DMS 273 treated with DMSO at 0.1 percent for 48 hours (cell line): Measurements from ENCODE around the gene TCF7L2.

Experiments used
- DNase-seq: peaks from one replicate; lab custom pipeline; 2025; lab: John Stamatoyannopoulos, UW

Gene TCF7L2

DNA sequence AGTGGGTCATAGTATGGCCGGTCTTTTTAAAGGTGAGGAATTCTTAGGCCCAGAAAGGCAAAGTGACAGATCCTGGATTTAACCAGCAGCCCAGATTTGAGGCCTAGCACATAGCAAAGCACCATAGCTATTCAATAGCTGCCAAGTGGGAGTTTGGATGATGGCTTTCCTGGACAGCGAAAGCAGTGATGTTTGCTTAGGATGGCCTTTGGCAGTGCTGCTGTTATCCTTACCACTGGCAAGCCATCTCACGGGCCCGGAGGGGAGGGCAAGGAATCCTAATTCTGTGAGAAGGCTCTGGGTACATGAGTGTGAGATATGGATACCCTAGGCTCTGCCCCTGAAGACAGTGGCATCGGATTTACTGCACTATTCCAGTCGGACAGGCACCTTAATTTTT, 50.4 kb downstream of the TCF7L2 start:
- DNase-seq, result no peak

DNA sequence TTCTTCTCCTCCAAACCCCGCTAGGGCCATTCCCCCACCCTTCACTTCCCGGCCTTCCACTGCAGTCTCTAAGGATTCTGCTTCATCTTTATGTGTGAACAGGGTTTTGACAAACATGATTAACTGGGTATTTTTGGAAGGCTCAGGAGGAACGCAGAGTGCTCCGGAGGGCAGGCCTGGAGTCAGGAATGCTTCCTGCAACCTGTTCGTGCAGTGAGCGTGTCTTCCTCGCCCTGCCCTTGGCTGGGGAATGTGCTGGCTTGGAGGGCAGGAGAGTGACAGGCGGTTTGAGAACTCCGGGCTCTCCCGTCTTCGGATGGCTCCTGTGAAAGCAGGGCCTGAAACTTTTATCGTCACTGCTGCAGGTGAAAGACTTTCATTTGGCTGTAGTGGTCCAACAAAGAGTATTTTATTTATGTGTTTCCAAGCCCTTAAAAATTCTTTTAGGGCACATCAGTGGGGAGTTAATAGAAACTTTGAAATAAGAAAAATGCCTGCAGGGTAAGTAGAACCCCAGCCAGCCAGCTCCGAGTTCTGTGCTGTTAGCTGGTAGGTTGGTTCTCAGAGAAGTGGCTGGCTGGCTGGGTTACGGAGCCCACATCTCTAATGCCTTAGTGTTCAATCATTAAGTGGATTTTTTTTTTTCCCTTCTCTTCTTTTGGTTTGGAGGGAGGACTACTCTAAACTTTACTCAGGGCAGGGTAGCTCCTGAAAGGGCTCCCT, 51.0 kb downstream of the TCF7L2 start:
- DNase-seq, result no peak

GRCh38 chr10:113001599-113002448, 51.8 kb downstream of the TCF7L2 start:
- DNase-seq, result no peak

- no peak for DNase-seq
Measured at GRCh38 chr10:113002449-113002777, 52.4 kb downstream of the TCF7L2 start.

DNA sequence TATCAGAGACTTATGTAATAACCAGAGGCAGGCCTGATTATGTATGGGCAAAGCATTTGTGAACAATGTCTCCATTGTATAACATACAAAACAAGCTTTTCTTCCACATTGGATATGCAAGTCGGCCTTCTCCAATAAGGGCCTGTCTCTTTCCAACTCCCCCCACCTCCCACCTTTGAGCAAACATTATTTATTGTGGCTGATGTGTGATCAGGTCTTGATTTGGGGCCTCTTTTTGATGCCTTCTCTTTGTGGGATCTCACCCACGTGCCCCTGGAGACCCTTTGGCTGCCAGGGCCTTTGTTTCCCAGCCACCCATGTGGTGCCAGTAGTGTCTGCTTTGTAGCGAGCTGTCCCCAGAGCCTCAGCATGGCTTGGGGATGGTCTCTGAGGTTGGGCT, 53.0 kb downstream of the TCF7L2 start:
- DNase-seq, result no peak

GRCh38 chr10:113004069-113004618, 54.1 kb downstream of the TCF7L2 start:
- no peak for DNase-seq

GRCh38 chr10:113005380-113005779, 55.3 kb downstream of the TCF7L2 start:
- no peak for DNase-seq

DNA sequence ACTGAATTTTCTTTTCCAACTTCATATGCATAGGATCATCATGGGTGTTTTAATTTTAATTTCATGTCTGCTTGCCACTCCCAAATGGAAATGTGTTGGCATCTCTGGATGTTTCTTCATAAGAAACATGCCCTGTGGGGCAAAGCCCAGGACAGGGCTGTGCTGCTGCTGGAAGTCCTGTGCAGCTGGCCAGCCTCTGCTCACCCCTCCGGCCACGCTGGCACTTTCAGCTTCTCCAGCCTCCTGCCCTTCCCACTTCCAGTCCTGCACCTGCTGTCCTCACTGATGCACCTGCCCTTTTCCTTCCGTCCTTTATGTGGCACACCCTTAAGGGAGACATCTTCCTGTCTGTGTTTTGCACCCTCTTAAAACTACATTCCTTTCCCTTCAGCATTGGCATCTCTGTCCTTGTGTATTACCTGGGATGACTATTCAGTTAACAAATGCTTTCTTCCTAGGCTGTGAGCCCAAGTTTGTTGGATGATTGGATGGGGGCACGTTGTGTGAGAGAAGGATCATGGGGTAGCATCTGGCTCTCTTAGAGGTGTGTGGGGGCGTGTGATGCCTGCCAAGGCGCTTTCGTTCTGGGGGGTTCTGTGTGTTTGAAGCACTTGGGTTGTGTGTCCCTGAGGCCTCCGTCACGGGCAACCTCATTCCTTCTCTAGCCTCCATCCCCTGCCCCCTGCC, 56.8 kb downstream of the TCF7L2 start:
- no peak for DNase-seq

- no peak for DNase-seq
Measured at GRCh38 chr10:113007343-113007771, 57.3 kb downstream of the TCF7L2 start.

DNA sequence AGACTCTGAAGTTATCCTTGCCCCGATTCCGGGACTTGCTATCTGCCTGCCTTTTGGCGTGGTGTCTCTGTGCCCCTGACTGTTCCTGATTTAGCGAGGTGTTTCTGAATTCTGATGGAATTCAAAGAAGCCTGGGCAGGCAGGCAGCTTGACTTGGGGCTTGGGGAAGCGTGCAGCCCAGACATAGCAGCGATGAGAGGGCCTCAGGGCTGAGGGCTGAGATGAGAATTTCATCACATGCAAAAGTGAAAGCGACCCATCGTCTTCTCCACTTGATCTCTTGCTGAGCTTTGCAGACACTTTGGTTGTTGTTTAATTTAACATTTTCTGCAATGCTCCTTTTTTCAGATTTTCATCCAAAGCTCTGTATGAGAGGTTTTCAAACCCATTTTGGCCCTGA, 57.8 kb downstream of the TCF7L2 start:
- no peak for DNase-seq

GRCh38 chr10:113011592-113012374, 61.7 kb downstream of the TCF7L2 start:
- DNase-seq, result no peak

DNA sequence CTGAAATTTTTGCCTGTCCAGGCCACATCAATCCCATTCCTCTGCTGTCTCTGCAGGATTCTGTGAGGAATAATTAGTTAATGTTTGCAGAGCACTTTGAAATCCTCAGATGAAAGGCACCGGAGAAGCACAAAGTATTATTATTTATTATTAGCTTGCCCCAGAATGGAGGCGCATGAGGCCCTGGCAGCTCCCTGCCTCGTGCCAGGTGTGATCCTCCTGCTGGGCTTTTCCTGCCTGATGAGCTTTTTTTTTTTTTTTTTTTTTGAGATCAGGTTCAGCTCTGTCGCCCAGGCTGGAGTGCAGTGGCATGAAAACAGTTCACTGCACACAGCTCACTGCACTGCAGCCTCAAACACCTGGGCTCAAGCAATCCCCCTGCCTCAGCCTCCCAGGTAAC, 65.2 kb downstream of the TCF7L2 start:
- no peak for DNase-seq

GRCh38 chr10:113017376-113017775, 67.3 kb downstream of the TCF7L2 start:
- DNase-seq, result no peak

GRCh38 chr10:113018034-113018433, 68.0 kb downstream of the TCF7L2 start:
- DNase-seq, result no peak

GRCh38 chr10:113019096-113019495, 69.0 kb downstream of the TCF7L2 start:
- DNase-seq, result no peak

DNA sequence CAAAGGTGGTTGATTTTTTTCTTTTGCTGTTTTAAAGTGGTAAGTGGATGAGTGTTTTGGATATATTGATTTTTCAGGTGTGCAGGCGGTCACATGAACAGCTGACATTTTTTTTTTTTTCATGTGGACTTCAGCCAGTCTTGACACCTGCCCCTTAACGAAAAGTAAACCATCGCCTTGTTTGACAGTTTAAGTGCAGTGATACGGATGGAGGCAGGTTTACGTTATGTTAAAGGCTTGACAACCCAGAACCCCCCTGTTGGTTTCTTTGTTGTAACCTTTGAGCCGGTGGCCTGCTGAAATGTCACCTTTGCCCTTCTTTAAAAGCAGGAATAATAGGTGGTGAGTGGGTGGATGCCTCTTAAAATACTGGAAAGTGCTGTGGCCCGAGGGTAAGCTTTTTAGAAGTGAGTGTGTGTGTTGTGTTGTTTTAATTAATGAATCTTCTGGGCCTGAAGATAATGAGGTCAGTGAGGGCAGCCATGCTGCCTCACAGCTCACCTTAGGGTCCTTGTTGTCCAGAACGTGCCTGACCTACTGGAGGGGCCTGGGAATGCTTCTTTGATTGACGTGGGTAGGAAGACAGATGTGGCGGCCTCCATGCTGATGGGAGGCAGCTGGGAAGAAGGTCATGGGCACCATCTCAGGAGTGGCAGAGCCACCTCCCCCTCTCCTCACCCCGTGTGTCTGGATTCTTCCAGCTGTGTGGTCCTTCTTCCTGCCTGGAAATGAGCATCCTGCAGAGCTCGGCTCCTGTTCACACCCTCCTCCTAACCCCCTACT, 69.8 kb downstream of the TCF7L2 start:
- DNase-seq, result no peak

DNA sequence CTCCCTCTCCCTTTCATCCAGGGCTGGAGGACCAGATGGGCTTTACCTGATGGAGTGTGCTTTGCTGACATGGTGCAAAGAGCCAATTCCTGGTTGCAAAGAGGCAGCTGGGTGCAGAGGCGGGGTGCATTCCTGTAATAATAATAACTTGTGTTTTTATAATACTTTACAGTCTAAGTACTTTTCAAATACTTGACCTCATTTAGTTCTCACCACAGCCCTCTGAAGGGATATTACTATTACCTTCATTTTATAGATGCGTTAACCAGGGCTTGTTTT, 70.4 kb downstream of the TCF7L2 start:
- no peak for DNase-seq

GRCh38 chr10:113020838-113021237, 70.8 kb downstream of the TCF7L2 start:
- DNase-seq, result no peak

DNA sequence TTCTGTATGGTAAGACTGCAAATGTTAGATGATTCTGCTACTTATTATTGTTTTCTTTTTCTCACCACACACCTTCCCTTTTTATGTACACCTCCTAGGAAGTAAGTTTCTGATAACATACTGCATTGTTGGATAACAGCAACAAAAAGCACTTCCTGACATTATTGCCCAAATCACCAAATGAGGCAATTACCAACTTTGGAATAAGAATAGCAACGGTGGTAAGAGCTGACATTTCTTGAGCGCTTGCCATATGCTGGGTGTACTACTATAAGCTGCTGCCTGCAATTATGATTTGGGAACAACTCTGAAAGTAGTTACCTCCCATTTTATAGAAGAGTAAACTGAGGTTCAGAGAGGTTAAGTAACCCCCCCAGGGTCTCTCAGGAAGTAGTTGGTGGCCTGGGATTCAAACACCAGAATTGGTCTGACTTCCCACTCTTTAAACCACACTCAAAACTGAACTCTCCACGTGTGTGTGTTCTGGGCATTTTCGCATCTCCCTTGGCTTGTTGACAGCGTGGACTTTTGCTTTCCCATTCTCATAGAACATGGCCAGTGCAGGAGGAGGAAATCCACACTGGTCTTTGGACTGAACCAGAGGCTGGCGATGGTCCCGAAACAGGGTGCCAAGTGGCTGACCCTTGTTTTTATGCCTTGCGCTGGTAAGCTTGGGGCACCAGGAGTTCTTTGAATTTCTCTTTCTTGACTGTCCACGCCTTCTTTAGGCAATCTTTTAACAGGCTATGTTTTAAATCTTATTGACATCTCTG, 71.4 kb downstream of the TCF7L2 start:
- no peak for DNase-seq

- no peak for DNase-seq
Measured at GRCh38 chr10:113022265-113022664, 72.2 kb downstream of the TCF7L2 start.

DNA sequence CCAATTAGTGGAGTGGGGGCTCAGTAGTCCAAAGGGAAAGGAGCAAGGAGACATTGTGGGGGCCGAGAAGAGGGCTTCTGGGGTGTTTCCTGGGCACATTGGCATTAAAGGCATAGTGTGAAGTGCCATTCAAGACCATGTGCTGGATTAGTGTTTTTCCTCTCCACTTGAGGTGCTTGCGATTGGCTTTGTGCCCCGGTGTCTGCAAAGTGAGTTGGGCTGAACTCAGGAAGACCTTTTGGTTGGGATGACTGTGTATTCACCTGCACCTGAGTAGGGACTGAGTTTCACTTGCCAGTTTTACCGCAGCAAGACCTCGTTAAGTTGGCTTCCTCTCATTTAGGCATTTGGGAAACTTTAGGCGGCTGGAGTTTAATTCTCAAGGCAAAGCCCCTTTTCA, 73.0 kb downstream of the TCF7L2 start:
- DNase-seq, result no peak
